BE2C (cell line): Measurements from ENCODE around the gene USP9X.
"Not testable (repeated sequence)": the region's sequence is repeated elsewhere in the genome, so short reads cannot be mapped to it uniquely, and the experiment has no call there.

ENCODE experiments used
- DNase-seq: peaks from one replicate; pipeline ENCODE4 v3.0.0-alpha.2; 2020
- H3K27me3 ChIP-seq: fragments of 250-450 bp; sonication (Bioruptor Pico); 2 replicates; pipeline ENCODE4 v1.5.1; 2020; ENCODE audit warnings: mild to moderate bottlenecking
- H3K36me3 ChIP-seq: fragments of 250-450 bp; sonication (Bioruptor Pico); 2 replicates; pipeline ENCODE4 v1.5.1; 2020; ENCODE audit warnings: mild to moderate bottlenecking
- H3K4me1 ChIP-seq: fragments of 250-450 bp; sonication (Bioruptor Pico); 2 replicates; pipeline ENCODE4 v1.5.1; 2020
- H3K4me3 ChIP-seq: 2 replicates; pipeline ENCODE4 v1.5.1; 2011; ENCODE audit warnings: low read depth, low read length
- H3K9me3 ChIP-seq: fragments of 250-450 bp; sonication (Bioruptor Pico); 2 replicates; pipeline ENCODE4 v1.5.1; 2020
- TF ChIP-seq, protein P1 (sequence below): IDR thresholded peaks from 2 replicates; pipeline ENCODE4 v1.5.1; 2012; ENCODE audit warnings: mild to moderate bottlenecking, low read depth, low read length

The USP9X gene

DNA sequence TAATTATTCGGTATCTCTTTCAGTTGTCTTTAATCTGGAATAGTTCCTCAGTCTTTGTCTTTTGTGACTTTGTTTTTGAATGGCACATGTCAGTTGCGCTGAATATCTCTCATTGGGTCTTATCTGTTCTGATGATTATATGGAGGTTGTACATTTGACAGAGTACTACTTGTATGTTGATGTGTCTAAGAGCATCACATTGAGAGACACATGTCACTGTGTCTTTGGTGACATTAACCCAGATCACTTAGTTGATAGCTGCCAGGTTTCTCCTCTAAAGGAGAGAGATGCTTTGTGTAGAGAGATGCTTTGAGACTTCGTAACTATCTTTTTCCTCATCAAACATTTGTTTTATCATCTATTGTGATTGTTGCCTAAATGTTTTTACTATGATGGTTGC lies 92.1 kb downstream of the USP9X start:
- H3K36me3 ChIP-seq: no peaks in the 10 kb centered on the region; the same call in 1 of the 2 replicates
- TF ChIP-seq, protein P1, sequence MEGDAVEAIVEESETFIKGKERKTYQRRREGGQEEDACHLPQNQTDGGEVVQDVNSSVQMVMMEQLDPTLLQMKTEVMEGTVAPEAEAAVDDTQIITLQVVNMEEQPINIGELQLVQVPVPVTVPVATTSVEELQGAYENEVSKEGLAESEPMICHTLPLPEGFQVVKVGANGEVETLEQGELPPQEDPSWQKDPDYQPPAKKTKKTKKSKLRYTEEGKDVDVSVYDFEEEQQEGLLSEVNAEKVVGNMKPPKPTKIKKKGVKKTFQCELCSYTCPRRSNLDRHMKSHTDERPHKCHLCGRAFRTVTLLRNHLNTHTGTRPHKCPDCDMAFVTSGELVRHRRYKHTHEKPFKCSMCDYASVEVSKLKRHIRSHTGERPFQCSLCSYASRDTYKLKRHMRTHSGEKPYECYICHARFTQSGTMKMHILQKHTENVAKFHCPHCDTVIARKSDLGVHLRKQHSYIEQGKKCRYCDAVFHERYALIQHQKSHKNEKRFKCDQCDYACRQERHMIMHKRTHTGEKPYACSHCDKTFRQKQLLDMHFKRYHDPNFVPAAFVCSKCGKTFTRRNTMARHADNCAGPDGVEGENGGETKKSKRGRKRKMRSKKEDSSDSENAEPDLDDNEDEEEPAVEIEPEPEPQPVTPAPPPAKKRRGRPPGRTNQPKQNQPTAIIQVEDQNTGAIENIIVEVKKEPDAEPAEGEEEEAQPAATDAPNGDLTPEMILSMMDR: no peak
- H3K27me3 ChIP-seq: no peaks in the 10 kb centered on the region
- H3K4me3 ChIP-seq: no peak overlapping the region
- DNase-seq: no peak
- no peaks in the 10 kb centered on the region for H3K4me1 ChIP-seq
- H3K9me3 ChIP-seq: no peaks in the 10 kb centered on the region

DNA sequence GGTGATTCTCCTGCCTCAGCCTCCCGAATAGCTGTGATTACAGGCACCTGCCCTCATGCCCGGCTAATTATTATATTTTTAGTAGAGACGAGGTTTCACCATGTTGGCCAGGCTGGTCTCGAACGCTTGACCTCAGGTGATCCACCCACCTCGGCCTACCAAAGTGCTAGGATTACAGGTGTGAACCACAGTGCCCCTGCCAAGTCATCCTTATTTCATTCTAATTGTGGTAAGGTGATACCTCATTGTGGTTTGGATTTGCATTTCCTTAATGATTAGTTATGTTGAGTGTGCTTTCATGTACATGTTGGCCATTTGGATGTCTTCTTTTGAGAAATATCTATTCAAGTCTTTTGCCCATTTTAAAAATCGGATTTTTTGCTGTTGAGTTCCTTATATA lies 93.0 kb downstream of the USP9X start:
- no peak for DNase-seq
- no peaks in the 10 kb centered on the region; the same call in 1 of the 2 replicates for H3K36me3 ChIP-seq

DNA sequence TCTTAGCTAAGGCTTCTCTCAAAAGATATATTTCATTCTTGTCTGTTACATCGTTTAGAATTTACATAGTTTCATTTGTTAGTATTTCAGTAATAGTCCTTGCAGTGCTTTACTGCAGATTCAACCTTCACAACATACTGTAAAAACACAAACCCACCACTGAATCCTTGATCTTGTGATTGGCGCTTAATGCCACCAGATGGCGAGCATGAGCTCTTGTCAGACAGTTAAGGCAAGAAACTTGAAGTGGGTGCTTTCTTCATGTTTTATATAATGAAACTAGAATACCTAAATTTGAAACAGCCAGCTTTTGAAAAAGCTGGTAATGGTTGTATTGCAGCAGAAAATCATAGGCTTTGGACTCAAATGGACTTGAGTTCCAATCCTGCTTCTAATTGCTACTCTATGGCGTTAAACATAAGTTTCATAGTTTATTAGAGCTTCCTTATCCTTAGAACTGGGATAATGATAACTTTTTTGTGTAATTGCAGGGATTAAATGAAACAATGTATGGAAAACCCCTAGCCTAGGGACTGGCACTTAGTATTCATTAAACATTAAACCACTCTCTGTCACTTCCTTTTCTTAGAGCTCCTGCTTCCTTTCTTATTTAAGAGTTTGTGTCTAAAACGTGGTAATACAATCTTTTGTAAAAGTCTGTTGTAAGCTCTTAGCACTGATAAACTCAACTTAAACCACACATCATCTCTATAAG lies 95.1 kb downstream of the USP9X start:
- peak; percentile 34 for DNase-seq
- H3K9me3 ChIP-seq: no peaks in the 10 kb centered on the region
- no peak overlapping the region for H3K4me3 ChIP-seq

More for the DNA sequence above, 93.0 kb downstream of the USP9X start:
- Histone ChIP-seq H3K27me3 (no peaks in the 10 kb centered on the region), H3K4me3 (no peak overlapping the region), H3K9me3 (no peaks in the 10 kb centered on the region), H3K4me1 (no peaks in the 10 kb centered on the region)
- TF ChIP-seq, protein P1: no peak

DNA sequence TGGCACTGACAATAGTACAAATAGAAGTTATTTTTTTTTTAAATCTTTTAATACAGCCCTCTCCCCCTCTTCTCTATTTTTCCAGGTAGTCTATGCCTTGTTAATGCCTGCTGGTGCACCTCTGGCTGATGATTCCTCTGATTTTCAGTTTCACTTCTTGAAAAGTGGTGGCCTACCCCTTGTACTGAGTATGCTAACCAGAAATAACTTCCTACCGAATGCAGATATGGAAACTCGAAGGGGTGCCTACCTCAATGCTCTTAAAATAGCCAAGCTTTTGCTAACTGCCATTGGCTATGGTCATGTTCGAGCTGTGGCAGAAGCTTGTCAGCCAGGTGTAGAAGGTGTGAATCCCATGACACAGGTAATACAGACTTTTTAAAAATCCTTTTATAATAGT lies 99.1 kb downstream of the USP9X start:
- TF ChIP-seq, protein P1: no peak
- H3K36me3 ChIP-seq: peaks cover 9% of the 10 kb centered on the region; the same call in 1 of the 2 replicates
- no peaks in the 10 kb centered on the region for H3K4me1 ChIP-seq

More for the DNA sequence above, 95.1 kb downstream of the USP9X start:
- H3K27me3 ChIP-seq: no peaks in the 10 kb centered on the region
- H3K36me3 ChIP-seq: peaks cover 4% of the 10 kb centered on the region; the same call in 1 of the 2 replicates
- no peaks in the 10 kb centered on the region for H3K4me1 ChIP-seq
- TF ChIP-seq, protein P1: peak; percentile 70

DNA sequence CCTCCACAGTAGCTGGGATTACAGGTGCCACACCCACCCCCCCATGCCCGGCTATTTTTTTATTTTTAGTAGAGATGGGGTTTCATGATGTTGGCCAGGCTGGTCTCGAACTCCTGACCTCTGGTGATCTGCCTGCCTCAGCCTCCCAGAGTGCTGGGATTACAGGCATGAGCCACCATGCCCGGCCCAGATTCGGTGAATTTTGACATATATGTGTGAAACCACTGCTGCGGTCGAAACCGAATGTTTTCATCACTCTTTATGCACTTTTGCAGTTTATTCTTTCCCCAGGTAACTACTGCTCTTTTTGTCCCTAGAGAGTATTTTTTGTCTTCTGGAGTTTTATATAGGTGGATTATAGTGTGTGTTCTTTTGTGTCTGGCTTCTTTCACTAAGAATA lies 101.7 kb downstream of the USP9X start:
- not testable (repeated sequence) for H3K9me3 ChIP-seq, H3K4me3 ChIP-seq, H3K4me1 ChIP-seq, DNase-seq, H3K36me3 ChIP-seq, H3K27me3 ChIP-seq

More for the DNA sequence above, 99.1 kb downstream of the USP9X start:
- DNase-seq: no peak
- no peaks in the 10 kb centered on the region for H3K27me3 ChIP-seq
- H3K9me3 ChIP-seq: no peaks in the 10 kb centered on the region
- H3K4me3 ChIP-seq: no peak overlapping the region

DNA sequence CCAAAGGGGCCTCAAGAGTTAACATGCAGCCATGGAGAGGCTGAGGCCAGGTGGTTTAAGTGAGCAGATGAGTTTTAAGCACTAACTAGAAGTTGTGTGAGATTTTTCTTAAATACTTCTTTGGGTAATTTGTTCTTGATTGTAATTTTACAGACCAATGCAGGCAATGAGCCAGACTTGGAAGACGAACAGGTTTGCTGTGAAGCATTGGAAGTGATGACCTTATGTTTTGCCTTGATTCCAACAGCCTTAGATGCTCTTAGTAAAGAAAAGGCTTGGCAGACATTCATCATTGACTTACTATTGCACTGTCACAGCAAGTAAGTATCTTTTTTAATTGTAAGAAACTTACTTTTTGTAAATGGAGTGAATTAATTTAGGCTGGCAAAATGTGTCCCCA lies 103.9 kb downstream of the USP9X start:
- Histone ChIP-seq H3K4me1 (no peaks in the 10 kb centered on the region), H3K4me3 (no peak overlapping the region), H3K9me3 (no peaks in the 10 kb centered on the region), H3K36me3 (peaks cover 9% of the 10 kb centered on the region; the same call in 1 of the 2 replicates), H3K27me3 (no peaks in the 10 kb centered on the region)
- no peak for DNase-seq
- TF ChIP-seq, protein P1: no peak
